Measurements from ENCODE around the gene C14orf93. TPM values are rescaled to one million over a fixed set of nuclear protein-coding genes. Genes with fewer than 3 reads are reported as not detected.

The C14orf93 gene, protein sequence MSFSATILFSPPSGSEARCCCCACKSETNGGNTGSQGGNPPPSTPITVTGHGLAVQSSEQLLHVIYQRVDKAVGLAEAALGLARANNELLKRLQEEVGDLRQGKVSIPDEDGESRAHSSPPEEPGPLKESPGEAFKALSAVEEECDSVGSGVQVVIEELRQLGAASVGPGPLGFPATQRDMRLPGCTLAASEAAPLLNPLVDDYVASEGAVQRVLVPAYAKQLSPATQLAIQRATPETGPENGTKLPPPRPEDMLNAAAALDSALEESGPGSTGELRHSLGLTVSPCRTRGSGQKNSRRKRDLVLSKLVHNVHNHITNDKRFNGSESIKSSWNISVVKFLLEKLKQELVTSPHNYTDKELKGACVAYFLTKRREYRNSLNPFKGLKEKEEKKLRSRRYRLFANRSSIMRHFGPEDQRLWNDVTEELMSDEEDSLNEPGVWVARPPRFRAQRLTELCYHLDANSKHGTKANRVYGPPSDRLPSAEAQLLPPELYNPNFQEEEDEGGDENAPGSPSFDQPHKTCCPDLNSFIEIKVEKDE
- total RNA-seq = 6.2 and 18.6 TPM in 2 replicates

DNA sequence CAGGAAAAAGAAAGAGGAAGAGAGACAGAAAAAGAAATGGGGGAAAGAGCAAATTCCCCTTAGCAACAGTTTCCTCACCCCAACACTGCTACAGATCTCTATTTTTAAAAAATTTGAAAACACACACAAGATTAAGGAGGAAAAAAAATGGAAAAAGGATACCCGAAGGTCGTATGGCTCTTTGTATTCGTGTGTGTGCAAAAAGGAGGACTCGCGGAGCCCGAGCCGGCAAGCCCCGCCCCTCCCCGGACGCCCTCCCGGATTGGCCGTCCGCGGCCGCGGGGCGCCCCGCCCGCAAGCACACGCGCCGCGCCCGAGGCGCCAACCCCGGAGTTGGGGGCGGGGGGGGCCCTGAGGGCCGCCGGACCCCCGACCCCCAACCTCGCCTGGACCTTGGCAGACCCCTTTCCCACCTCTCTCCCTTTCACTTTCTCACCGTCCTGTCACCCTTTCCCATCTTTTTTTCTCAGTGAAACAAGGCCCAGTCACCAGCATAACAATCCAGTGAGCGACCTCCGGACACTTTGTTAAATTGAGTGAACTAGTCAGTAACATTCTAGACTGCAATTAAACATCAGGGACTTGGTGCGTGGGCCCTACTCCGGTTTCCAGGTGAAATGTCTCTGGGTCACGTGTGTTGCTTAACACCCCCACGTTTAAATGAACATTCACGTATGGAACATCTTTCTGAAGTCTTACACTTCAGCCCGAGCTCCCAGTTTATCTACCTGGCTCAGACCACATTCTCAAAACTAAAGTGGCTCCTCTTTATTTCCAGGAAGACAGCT, at the start of gene C14orf93:
TSS of gene C14orf93 (minus strand) at position 205 of the 788 bp plus-strand sequence. CDS start 11,120 bp downstream, outside the sequence.

DNA sequence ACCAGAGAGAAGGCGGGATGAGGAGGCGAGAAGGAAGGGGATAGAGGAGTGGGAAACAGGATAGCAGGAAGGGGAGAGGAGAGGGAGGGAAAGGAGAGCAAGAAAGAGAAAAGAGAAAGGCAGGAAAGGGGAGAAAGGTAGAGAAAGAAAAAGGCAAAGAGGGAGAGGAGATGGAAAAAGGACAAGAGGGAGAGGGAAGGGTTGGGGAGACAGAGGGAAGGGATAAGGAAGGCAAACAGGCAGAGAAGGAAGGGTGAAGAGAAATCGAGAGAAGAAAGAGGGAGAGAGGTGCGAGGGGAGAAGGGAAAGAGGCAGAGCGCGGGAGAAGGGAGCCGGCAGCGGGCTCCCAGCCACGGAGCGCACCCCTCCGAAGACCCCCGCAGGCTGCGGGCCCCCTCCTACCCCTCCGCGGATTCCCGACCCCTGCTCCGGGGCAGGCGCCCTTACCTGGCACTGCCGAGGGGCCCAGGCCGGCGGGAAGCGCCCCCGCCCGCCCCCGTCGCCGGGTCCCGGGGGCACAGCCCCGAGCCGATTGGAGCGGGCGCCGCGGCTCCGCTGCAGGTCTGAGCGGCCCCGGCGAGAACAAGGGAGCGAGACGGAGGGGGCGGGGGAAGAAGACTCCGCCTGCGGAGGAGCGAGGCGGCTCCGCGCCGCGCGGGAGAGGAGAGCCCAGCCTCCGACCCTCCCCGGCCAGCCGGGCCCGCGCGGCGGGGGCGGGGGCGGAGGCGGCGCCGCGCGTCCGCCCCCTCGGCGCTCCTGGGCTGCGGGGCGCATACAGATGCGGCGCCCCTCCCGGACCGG, 47.2 kb upstream of the C14orf93 start, which contains the start of gene CDH24:
TSS of gene CDH24 (minus strand) at position 565 of the 801 bp plus-strand sequence. CDS start 1,787 bp downstream, outside the sequence.

DNA sequence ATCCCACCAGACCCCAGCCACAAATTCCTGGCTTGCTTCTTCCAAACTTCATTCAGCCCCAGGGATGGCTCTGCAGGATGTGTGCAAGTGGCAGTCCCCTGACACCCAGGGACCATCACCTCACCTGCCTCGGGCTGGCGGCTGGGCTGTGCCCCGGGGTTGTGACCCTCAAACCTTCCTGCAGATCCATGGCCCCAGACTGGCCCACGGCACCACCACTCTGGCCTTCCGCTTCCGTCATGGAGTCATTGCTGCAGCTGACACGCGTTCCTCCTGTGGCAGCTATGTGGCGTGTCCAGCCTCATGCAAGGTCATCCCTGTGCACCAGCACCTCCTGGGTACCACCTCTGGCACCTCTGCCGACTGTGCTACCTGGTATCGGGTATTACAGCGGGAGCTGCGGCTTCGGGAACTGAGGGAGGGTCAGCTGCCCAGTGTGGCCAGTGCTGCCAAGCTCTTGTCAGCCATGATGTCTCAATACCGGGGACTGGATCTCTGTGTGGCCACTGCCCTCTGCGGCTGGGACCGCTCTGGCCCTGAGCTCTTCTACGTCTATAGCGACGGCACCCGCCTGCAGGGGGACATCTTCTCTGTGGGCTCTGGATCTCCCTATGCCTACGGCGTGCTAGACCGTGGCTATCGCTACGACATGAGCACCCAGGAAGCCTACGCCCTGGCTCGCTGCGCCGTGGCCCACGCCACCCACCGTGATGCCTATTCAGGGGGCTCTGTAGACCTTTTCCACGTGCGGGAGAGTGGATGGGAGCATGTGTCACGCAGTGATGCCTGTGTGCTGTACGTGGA, 32.4 kb upstream of the C14orf93 start, which contains the start of gene PSMB11:
TSS of gene PSMB11 (plus strand) at position 51 of the 804 bp plus-strand sequence. CDS start at position 65, 14 bp downstream.

DNA sequence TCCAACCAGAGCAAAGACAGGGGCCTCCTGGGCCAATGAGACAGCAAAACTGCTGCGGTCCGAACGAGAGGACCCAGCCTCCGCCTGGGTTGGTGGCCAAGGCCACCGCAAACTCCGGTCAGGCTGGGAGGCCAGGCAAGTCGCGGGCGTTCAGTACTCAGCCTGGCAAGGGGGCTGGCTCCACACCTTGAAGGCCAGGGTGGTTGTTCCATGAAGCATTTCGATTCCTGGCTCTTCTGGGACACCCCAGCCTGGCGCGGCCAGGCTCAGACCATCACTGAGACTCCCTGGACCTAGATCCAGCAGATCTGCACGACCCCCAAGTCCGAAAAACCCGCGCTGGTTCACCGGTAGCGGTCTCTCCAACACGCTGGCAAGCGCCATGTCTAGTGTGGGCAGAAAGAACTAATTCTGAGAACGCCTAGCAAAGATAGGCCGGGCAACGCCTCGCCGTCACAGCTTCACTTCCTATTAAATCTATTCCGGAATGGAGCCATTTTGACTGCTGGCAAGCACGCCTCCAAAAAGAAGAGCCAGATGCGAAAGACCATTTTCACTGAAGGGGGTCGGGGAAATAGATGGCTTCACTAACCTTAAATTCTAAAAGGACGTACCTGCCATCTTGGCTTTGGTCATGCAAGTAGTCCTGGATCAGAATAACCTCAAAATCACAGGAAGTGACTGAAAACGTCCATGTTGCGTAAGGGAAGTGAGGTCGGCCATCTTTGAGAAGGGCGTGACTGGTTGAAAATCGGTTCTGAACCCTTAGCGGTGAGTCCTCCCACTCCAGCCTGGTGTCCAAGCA, 24.8 kb upstream of the C14orf93 start, which contains the start of gene PSMB5:
TSS of gene PSMB5 (minus strand) at position 403 of the 805 bp plus-strand sequence. CDS start at position 384, 19 bp downstream.

DNA sequence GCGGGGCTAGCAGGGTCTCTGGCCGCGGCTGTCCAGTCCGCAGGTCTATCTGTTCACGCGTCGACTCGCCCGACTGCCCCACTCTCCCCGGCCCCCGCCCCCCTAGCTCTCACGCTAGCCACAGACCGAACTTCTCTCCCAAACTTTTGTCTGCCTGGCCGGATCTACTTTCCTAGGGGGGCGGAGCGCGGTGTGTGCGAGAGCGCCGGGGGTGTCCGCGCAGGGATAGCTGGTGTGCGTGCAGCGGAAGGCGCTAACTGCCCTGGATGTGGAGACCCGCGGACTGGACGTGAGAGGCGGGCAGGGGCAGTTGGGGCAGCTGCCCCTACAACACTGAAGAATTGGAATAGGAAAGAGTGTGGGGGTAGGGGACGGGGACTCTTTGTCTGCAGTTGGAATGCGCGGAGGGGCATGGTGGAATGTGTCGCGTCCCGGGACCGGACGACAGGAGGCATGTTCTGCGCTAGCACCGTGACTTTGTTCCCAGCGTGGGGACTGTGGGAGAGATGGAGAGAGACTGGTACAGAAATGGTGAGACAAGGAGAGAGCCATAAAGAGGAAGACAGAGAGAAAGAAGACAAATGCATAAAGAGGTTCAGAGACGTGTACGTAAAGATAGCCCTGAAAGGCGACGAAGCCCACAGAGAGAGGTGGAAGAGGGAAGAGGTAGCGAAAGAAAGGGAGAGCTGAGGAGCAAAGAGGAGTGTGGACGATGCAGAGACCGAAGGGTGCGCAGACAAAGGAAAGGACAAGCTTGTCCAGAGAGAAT, 27.3 kb downstream of the C14orf93 start, which contains the start of gene AJUBA:
TSS of gene AJUBA (minus strand) at position 75 of the 769 bp plus-strand sequence. CDS start 285 bp downstream, outside the sequence.

Other genes starting within 250 kb of the C14orf93 start
- 92.7 and 164 TPM in 2 replicates for gene OXA1L, start 243.5 kb downstream of the C14orf93 start, total RNA-seq
- gene SLC7A7, start 194.7 kb downstream of the C14orf93 start, total RNA-seq = 3.4 and 30.9 TPM in 2 replicates
- 66.7 and 133 TPM in 2 replicates for gene MRPL52, start 180.3 kb downstream of the C14orf93 start, total RNA-seq
- gene MMP14, start 173.6 kb downstream of the C14orf93 start, total RNA-seq = 389 and 526 TPM in 2 replicates
- 122 and 211 TPM in 2 replicates for gene LRP10, start 138.4 kb downstream of the C14orf93 start, total RNA-seq
- 0.33 and 0.38 TPM in 2 replicates for gene REM2, start 126.9 kb downstream of the C14orf93 start, total RNA-seq
- 54.6 and 60.3 TPM in 2 replicates for gene RBM23, start 91.0 kb downstream of the C14orf93 start, total RNA-seq
- gene PRMT5, start 80.8 kb downstream of the C14orf93 start, total RNA-seq = 58.3 and 102 TPM in 2 replicates
- 61.6 and 92.7 TPM in 2 replicates for gene HAUS4, start 53.1 kb downstream of the C14orf93 start, total RNA-seq
- gene AJUBA, start 27.6 kb downstream of the C14orf93 start, total RNA-seq = 79.4 and 123 TPM in 2 replicates
- 269 and 351 TPM in 2 replicates for gene PSMB5, start 24.8 kb upstream of the C14orf93 start, total RNA-seq
- gene PSMB11, start 32.1 kb upstream of the C14orf93 start, total RNA-seq = not detected in 2 replicates
- 11.1 and 13.8 TPM in 2 replicates for gene CDH24, start 47.4 kb upstream of the C14orf93 start, total RNA-seq
- gene ACIN1, start 85.0 kb upstream of the C14orf93 start, total RNA-seq = 55.4 and 55.8 TPM in 2 replicates
- 44.7 and 47.3 TPM in 2 replicates for gene C14orf119, start 85.4 kb upstream of the C14orf93 start, total RNA-seq
- gene CIROP, start 94.8 kb upstream of the C14orf93 start, total RNA-seq = not detected in 2 replicates
- gene CEBPE, start 109.1 kb upstream of the C14orf93 start, total RNA-seq = not detected in 2 replicates
- gene SLC7A8, start 173.5 kb upstream of the C14orf93 start, total RNA-seq = 0.98 and 7.2 TPM in 2 replicates
- not detected in 2 replicates for gene RNF212B, start 227.8 kb upstream of the C14orf93 start, total RNA-seq